ENCODE measurements around the gene PCDH9. TPM values are rescaled to one million over a fixed set of nuclear protein-coding genes. Genes with fewer than 3 reads are reported as not detected.

The PCDH9 gene
- total RNA-seq, 1 experiment from 2014 or later, result 0.11 TPM

DNA sequence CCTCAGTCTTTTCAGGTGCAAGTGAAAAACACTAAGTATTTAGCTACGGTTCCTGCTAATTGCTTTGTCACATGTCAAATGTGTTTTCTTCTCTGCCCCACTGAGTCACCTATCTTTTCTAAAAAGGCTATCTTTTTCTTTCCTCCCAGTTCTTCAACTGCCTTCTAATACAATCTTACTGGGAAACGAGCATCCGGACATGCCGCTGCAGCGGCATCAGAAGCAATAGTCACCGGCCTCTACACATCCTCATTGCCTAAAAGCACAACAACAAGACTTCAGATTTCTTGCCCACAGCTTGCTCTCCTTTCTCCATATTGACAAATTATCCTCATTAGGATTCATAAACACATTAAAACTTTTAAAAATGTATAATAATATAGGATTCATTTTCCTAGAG, 1.2 kb downstream of the PCDH9 start:
- no peaks in the 10 kb centered on the region for H3K36me3 ChIP-seq (ENCODE audit: control insufficient read depth, insufficient read depth, low read length)
- H3K4me1 Mint-ChIP-seq (ENCODE audit: low read depth, unreplicated experiment), result peaks cover 9% of the 10 kb centered on the region
- H3K27me3 ChIP-seq (replicated peaks; ENCODE audit: control insufficient read depth, insufficient read depth, low read length), result no peaks in the 10 kb centered on the region
- ChIA-PET CTCF (no interaction called here), POLR2A (no interaction called here)
- H3K9me3 Mint-ChIP-seq (ENCODE audit: unreplicated experiment), result no peaks in the 10 kb centered on the region
- no peak for DNase-seq
- no peak overlapping the region for H3K27ac Mint-ChIP-seq (ENCODE audit: unreplicated experiment)
- H3K36me3 Mint-ChIP-seq (ENCODE audit: insufficient read depth, unreplicated experiment), result peaks cover 5% of the 10 kb centered on the region
- H3K27me3 Mint-ChIP-seq (ENCODE audit: insufficient read depth, unreplicated experiment), result peaks cover 11% of the 10 kb centered on the region
- intact Hi-C loops (cut with micrococcal nuclease; ENCODE audit: unreplicated experiment), result loop anchor here (10.0 kb wide), 2 partner anchors 284 to 544 kb away; no protein-coding TSS in a partner anchor
- TF ChIP-seq, protein P1, sequence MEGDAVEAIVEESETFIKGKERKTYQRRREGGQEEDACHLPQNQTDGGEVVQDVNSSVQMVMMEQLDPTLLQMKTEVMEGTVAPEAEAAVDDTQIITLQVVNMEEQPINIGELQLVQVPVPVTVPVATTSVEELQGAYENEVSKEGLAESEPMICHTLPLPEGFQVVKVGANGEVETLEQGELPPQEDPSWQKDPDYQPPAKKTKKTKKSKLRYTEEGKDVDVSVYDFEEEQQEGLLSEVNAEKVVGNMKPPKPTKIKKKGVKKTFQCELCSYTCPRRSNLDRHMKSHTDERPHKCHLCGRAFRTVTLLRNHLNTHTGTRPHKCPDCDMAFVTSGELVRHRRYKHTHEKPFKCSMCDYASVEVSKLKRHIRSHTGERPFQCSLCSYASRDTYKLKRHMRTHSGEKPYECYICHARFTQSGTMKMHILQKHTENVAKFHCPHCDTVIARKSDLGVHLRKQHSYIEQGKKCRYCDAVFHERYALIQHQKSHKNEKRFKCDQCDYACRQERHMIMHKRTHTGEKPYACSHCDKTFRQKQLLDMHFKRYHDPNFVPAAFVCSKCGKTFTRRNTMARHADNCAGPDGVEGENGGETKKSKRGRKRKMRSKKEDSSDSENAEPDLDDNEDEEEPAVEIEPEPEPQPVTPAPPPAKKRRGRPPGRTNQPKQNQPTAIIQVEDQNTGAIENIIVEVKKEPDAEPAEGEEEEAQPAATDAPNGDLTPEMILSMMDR (IDR thresholded peaks at IDR 0.05; ENCODE audit: insufficient read depth in 1 of 2, low read depth in 1 of 2, low read length in 1 of 2, severe bottlenecking in 1 of 2, unreplicated experiment in 1 of 2), result no peak
- no TSS peak for BruUV-seq (replicated peaks)
- no peak overlapping the region for H3K4me3 Mint-ChIP-seq (ENCODE audit: unreplicated experiment)
- H3K4me1 ChIP-seq, result no peaks in the 10 kb centered on the region; the same call in 1 of the 2 replicates
- H3K9me3 ChIP-seq, result no peaks in the 10 kb centered on the region
- H3K4me3 ChIP-seq (ENCODE audit: low read depth, low read length), result no peak overlapping the region

GRCh38 chr13:67228031-67228430, 2.1 kb downstream of the PCDH9 start:
- H3K4me3 Mint-ChIP-seq (ENCODE audit: unreplicated experiment), result no peak overlapping the region

GRCh38 chr13:67227131-67227983, 2.8 kb downstream of the PCDH9 start:
- Histone ChIP-seq H3K36me3 (ENCODE audit: control insufficient read depth, insufficient read depth, low read length) (no peaks in the 10 kb centered on the region), H3K4me1 (no peaks in the 10 kb centered on the region; the same call in 1 of the 2 replicates), H3K4me3 (ENCODE audit: low read depth, low read length) (no peak overlapping the region), H3K9me3 (no peaks in the 10 kb centered on the region), H3K27me3 (replicated peaks; ENCODE audit: control insufficient read depth, insufficient read depth, low read length) (no peaks in the 10 kb centered on the region)
- ChIA-PET CTCF (no interaction called here), POLR2A (no interaction called here)
- no peak overlapping the region for H3K4me3 Mint-ChIP-seq (ENCODE audit: unreplicated experiment)
- H3K9me3 Mint-ChIP-seq (ENCODE audit: unreplicated experiment), result no peaks in the 10 kb centered on the region
- peaks cover 9% of the 10 kb centered on the region for H3K4me1 Mint-ChIP-seq (ENCODE audit: low read depth, unreplicated experiment)
- H3K27ac Mint-ChIP-seq (ENCODE audit: unreplicated experiment), result no peak overlapping the region
- H3K27me3 Mint-ChIP-seq (ENCODE audit: insufficient read depth, unreplicated experiment), result peaks cover 11% of the 10 kb centered on the region
- no TSS peak for BruUV-seq (replicated peaks)
- H3K36me3 Mint-ChIP-seq (ENCODE audit: insufficient read depth, unreplicated experiment), result peaks cover 5% of the 10 kb centered on the region
- DNase-seq, result no peak
- TF ChIP-seq, protein P1 (IDR thresholded peaks at IDR 0.05; ENCODE audit: insufficient read depth in 1 of 2, low read depth in 1 of 2, low read length in 1 of 2, severe bottlenecking in 1 of 2, unreplicated experiment in 1 of 2), result no peak
- intact Hi-C loops (cut with micrococcal nuclease; ENCODE audit: unreplicated experiment), result loop anchor here (10.0 kb wide), 2 partner anchors 283 to 543 kb away; no protein-coding TSS in a partner anchor

More at GRCh38 chr13:67228031-67228430, 2.1 kb downstream of the PCDH9 start:
- BruUV-seq (replicated peaks), result no TSS peak
- H3K27me3 ChIP-seq (replicated peaks; ENCODE audit: control insufficient read depth, insufficient read depth, low read length), result no peaks in the 10 kb centered on the region
- TF ChIP-seq, protein P1 (IDR thresholded peaks at IDR 0.05; ENCODE audit: insufficient read depth in 1 of 2, low read depth in 1 of 2, low read length in 1 of 2, severe bottlenecking in 1 of 2, unreplicated experiment in 1 of 2), result no peak
- ChIA-PET CTCF (no interaction called here), POLR2A (no interaction called here)
- no peak overlapping the region for H3K4me3 ChIP-seq (ENCODE audit: low read depth, low read length)
- Mint-ChIP-seq H3K27me3 (ENCODE audit: insufficient read depth, unreplicated experiment) (peaks cover 11% of the 10 kb centered on the region), H3K9me3 (ENCODE audit: unreplicated experiment) (no peaks in the 10 kb centered on the region), H3K36me3 (ENCODE audit: insufficient read depth, unreplicated experiment) (peaks cover 5% of the 10 kb centered on the region), H3K4me1 (ENCODE audit: low read depth, unreplicated experiment) (peaks cover 9% of the 10 kb centered on the region), H3K27ac (ENCODE audit: unreplicated experiment) (no peak overlapping the region)
- no peak for DNase-seq
- no peaks in the 10 kb centered on the region; the same call in 1 of the 2 replicates for H3K4me1 ChIP-seq
- intact Hi-C loops (cut with micrococcal nuclease; ENCODE audit: unreplicated experiment), result loop anchor here (10.0 kb wide), 2 partner anchors 283 to 543 kb away; no protein-coding TSS in a partner anchor
- H3K36me3 ChIP-seq (ENCODE audit: control insufficient read depth, insufficient read depth, low read length), result no peaks in the 10 kb centered on the region
- no peaks in the 10 kb centered on the region for H3K9me3 ChIP-seq

Measured in Caco-2 (cell line).